Measurements from ENCODE around the gene NEUROD6.

- TF ChIP-seq ZBTB33 (IDR thresholded peaks at IDR 0.05) (no peak), CTCF (IDR thresholded peaks at IDR 0.05; ENCODE audit: low read depth, low read length, missing input control) (no peak), RAD21 (IDR thresholded peaks at IDR 0.05) (no peak), EGR1 (IDR thresholded peaks at IDR 0.05; ENCODE audit: low read depth in 2 of 2) (no peak), YY1 (IDR thresholded peaks at IDR 0.05) (no peak), REST (IDR thresholded peaks at IDR 0.05) (no peak)
Observed at GRCh38 chr7:31340603-31341002, at the start of gene NEUROD6.
